GM18507 (cell line): ENCODE results near the gene MYBPC3.
"Not testable (repeated sequence)": the region's sequence is repeated elsewhere in the genome, so short reads cannot be mapped to it uniquely, and the experiment has no call there.

ENCODE experiments used
- DNase-seq: peaks from one replicate; pipeline ENCODE4 v3.0.0; 2011; ENCODE audit warnings: low read depth; ENCODE audit not compliant: insufficient read length; ENCODE audit errors: extremely low spot score
- FAIRE-seq: peaks from 2 replicates; lab custom pipeline; 2011; peaks lifted over from hg19 to GRCh38; lab: Jason Lieb, UNC

MYBPC3 gene

DNA sequence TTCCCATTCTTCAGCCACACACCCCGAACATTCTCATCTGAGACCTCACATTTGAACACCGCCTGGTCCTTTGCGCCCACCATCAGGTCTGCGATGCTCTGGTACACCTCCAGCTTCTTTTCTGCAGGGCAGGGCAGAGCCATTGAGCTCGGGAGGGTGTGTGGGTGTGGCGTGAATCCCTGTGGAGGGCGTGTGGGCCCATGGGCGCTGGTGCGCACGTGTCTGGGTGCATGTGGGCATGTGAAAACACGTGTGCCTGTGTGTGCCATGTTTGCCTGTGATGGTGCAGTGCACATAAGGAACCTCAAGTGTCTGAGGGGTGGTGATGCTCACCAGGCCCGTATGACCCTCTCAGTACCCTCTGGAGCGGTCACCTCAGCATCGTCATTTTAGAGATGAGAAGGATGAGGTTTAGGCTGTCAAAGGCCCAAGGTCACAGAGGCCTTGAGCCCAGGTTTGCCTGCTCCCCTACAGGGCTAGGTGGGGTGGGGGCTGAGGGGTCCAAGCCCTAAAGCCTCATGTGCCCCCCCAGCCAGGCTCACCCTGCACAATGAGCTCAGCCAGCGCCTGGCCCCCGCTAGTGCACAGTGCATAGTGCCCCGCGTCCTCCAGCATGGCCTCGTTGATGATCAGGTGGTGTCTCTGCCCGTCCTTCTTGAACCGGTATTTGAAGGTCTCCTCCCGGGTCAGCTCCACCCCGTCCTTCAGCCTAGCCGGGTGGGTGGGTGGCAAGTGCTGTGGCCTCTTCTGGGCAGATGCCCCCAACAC is 10.3 kb downstream of the MYBPC3 start:
- DNase-seq, result no peak
- no peak for FAIRE-seq

DNA sequence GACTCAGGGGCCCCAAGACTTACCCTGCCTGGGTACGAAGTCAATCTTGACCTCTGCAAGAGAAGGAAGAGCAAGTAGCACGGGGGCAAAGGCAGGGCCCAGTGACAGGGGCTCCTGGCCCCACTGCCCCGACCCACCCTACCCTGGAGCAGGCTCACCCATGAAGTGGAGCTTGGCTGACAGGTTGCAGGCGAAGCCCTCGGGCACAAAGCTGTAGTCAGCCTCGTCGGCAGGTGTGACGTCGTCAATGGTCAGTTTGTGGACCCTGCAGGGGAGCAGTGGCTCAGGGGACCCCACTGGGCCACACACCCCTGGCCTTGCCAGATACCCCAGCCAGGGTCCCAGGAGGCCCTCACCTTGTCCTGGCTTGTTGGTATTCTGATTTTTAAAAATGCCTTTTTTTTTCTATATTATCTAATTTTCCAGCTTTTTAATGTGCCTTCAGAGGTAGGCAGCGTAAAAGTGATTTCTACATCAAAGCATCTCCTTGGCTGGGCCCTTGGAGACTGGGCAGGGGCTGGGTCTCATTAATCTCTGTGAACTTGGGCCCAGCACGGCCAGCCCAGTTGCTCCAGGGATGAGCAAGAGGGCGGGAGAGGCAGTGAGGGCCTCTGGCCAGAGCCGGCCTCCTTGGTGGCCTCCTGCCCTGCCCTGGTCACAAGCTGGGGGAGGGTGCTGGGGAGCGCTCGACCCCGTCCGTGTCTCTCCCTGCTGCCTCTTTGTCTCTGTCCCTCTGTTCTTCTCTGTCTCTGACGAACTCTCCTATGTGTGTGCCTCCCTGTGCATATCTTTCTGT is 11.3 kb downstream of the MYBPC3 start:
- FAIRE-seq (no peak), DNase-seq (no peak)

DNA sequence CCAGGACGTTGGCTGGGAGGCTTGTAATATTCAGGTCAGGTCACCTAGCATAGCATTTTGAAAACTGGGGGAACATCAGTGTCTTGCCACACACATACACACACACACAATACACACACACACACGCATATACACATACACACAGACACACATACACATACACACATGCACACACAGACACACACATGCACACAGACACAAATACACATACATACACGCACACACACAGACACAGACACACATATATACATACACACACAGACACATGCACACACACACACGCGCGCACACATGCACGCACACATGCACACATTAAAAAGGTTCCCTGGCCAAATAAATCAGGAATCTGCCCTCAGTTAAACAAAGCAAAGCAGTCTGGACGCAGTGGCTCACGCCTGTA is 12.5 kb downstream of the MYBPC3 start:
- DNase-seq (no peak), FAIRE-seq (no peak)

DNA sequence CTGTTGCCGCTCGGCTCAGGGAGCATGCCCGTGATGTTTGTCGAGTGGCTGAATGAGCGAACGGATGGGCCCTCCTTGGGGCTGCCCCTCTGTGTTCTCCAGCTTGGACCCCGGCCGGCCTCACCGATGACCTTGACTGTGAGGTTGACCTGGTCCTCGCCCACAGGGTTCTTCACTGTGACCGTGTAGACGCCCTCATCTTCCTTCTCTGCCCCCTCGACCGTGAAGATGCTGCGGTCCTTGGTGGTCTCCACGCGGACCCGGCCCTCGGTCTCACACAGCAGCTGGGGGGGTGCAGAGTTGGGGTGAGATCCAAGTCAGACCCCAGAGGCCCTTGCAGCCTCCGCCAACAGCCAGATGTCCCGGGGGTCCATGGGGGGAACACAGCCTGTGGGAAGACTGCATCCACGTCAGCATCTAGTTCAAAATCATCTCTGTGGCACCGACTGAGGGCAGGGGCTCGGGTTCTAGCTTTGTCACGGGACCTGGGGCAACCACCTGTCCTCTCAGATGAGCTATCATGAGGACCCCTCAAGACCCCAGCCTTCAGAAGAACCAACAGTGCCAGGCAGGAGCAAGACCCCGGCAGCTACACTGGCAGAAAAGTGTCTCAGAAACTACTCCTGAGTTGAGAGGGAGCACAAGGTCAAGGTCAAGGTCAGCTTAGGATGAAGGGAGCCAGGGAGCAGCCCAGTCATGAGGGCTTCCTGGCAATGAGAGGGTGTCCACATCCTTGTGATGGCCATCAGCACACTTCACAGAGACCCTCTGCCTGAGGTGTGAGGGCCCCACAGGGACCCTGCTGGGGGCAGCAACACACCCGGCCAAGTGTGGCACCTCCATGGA is 13.9 kb downstream of the MYBPC3 start:
- FAIRE-seq, result no peak

DNA sequence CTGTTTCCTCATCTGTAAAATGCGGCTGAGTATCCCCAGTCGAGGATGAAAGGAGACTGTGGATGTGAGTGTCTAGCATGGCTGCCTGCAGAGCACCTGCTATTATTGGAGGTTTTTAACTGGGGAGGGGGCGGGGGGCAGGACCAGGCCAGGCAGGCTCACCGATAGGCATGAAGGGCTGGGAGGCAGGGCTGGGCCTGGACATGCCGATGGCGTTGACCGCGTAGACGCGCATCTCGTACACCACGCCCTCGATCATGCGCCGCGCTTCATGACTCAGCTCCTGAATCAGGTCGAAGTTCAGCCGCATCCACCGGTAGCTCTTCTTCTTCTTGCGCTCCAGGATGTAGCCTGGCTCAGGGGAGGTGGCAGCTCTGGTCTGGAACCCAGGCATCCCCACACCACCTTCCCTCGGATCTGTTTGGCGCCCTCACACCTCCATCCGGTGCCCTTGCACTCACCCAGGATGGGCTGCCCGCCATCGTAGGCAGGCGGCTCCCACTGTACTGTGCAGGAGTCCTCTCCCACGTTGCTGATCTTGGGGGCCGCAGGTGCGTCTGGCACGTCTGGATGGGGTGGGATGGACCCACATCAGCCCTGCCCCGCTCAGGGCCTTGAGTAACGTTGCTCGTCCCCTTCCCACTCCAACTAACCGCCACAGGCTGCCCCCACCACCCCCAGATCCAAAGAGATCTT is 15.1 kb downstream of the MYBPC3 start:
- no peak for FAIRE-seq

More for the DNA sequence above, 13.9 kb downstream of the MYBPC3 start:
- no peak for DNase-seq

DNA sequence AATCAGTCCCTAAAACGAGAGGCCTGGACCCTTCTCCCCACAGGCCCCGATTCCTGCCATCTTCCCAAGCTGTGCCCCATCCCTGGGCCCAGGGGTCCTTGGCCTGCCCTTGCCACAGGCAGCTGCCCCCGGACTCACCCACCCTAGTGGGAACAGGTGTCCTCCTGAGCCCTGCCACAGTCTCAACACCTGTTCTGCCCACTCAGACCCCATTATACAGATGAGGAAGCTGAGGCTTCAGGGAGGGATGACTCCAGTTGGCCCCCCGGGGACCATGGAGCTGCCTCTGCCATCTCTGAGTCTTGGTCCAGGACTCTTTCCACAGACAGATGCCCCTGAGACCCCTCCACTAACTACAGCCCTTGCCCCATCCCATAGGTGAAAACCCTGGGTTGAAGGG is 15.9 kb downstream of the MYBPC3 start:
- no peak for DNase-seq
- FAIRE-seq, result no peak

More for the DNA sequence above, 15.1 kb downstream of the MYBPC3 start:
- no peak for DNase-seq

DNA sequence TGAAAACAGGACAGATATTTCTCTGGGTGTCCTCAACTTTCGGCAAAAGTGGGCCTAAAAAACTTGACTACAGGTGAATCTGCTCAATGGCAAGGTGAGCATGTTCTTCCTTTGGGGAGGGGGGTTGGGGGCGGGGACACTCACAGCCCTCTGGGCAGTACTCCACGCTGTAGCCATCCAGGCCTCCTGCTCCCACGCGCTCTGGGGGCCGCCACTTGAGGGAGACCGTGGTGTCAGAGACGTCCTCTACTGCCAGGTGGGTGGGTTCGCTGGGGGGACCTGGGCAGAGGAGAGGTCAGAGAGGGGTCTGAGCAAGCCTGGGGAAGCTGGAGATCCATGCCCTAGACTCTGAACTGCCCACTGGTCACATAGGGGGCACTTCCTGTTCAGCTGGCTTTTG is 16.8 kb downstream of the MYBPC3 start:
- FAIRE-seq (no peak), DNase-seq (no peak)

DNA sequence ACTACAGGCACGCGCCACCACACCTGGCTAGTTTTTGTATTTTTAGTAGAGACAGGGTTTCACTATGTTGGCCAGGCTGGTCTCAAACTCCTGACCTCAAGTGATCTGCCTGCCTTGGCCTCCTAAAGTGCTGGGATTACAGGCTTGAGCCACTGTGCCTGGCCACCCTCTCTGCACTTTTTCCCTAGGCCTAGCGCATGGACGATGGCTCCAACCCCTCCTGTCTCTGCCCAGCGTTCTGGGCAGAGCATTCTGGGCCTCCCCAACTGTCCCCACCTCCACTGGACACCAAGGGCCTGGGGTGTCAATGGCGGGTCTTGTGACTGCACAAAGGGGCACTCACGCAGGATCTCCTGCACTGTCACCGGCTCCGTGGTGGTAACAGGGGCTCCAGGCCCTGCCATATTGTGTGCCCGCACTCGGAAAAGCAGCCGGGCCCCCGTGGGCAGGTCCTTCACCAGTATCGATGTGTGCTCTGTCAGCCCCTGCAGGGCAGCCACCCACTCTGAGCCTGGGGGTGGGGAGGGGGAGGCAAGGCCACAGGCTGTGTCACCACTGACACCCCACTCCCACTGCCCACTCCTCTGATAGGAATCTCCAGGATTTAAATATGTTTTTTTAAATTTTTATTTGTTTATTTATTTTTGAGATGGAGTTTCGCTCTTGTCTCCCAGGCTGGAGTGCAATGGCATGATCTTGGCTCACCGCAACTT is 17.6 kb downstream of the MYBPC3 start:
- DNase-seq, FAIRE-seq: not testable (repeated sequence)

DNA sequence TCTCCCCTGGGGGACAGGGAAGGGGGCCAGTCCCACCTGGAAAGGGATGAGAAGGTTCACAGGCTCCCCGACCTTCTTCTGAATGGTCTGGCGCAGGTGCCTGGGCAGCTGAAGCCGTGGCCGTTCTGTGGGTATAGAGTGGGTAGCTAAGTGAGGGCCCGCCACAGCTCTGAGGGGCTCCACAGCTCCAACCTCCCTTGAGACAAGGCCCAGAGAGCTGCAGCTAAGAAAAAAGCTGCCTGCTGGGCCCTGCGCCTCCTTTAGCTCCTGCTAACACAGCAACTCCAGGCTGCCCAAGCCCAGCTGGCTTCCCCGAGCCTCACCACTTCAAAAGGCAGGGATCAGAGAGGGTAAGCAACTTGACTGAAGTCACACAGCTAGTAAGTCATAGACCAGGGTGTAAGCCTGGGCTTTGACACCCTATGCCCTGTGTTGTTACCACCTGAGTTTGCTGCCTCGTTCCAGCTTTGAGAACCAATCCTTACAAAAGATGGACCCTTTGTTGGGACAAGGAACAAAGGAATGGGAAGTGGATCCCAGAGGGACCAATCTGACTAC is 18.5 kb downstream of the MYBPC3 start:
- FAIRE-seq, result no peak

DNA sequence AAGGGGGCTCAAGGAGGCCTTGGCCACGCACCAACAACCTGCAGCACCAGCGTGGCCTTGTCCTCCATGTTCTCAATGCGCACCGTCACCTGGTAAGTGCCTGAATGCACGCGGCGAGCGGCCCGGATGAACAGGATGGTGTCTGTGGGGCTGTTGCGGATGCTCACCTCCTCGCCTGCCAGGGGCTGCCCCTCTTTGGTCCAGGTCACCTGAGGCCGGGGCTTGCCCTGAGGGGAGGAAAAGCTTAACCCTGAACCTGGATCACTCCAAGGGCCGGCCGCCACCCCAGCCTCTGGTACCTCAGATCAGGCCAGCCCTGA is 19.0 kb downstream of the MYBPC3 start:
- FAIRE-seq, result no peak
- DNase-seq, result no peak

More for the DNA sequence above, 18.5 kb downstream of the MYBPC3 start:
- DNase-seq, result no peak

DNA sequence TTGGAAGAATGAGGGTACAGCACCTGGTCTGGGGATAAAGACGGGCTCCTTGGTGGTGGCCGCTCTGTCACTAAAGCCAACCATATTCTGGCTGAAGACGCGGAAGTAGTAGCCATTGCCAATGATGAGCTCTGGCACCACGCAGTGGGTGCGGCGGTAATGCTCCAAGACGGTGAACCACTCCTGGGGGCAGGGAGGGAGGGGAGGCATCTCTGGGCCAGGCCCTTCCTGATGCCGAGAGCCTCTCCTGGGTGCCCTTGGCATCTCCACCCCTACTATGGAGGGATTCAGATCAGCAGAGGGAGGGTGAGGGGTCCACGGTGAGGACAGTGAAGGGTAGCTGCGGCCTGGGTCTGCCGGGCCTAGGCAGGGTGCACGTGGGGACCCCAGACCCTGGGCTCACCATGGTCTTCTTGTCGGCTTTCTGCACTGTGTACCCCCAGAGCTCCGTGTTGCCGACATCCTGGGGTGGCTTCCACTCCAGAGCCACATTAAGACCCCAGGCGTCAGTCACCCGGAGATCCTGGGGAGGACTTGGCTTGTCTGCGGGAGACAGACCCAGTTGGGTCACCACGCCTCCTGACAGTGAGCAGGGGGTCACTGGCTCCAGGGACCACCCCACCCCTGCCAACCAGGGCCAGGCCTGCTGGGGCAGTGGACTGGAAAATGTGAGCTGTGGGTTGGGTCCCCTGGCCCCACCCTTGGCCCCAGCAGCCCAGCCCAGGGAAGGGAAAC is 19.5 kb downstream of the MYBPC3 start:
- DNase-seq (no peak), FAIRE-seq (no peak)

DNA sequence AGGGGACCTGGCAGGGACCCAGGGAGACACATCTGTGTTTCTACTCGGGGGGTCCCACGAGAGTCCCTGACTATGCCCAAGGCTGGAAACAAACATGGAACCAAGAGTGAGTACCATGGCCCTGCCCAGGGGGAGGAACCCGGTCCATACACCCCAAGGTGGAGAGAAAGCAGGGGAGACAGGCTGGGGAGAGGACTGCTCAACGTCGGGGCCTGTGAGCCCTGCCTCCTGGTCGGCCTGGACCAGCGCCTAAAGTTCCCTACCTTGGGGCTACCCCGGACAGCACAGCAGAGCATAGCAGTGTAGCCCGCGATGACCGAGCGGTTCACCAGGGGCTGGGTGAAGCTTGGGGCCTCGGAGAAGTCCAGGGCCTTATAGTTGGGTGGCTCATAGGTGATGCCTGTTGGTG is 20.2 kb downstream of the MYBPC3 start:
- DNase-seq (no peak), FAIRE-seq (no peak)

DNA sequence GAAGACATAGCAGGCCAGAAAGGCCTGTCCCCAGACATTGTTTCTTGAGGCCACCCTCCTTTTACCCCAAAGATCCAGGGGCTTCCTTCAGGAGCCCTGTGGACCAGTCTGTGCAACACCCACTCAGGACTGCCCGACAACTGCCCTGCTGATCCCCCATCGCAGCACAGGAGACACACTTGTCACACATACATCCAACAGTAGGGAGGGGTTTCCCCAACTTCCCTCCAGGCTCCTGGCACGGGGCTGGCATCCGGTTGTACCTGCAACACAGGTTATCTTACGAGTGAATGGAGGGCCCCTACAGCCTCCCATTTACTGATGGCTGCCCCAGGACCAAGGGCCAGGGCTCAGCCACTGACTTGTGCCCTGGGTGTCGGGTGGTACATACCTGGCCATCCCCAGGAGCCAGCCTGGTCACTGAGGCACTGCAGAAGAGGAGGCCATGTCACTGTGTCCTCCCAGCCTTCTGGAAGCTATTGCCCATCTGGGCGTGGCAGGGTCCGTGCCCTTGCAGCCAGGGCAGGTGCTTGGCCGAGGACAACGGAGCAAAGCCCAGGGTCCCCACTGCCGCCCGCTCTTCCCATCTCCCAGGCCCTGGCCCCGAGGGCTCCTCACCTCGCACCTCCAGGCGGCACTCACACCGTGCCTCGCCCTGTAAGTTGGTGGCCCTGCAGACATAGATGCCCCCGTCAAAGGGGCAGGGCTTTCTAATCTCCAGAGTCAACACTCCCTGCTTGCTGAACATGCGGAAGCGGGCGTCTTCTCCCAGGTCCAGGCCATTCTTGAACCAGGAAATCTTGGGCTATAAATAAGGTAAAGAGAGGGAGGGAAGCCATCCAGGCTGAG is 20.8 kb downstream of the MYBPC3 start:
- FAIRE-seq (no peak), DNase-seq (no peak)

DNA sequence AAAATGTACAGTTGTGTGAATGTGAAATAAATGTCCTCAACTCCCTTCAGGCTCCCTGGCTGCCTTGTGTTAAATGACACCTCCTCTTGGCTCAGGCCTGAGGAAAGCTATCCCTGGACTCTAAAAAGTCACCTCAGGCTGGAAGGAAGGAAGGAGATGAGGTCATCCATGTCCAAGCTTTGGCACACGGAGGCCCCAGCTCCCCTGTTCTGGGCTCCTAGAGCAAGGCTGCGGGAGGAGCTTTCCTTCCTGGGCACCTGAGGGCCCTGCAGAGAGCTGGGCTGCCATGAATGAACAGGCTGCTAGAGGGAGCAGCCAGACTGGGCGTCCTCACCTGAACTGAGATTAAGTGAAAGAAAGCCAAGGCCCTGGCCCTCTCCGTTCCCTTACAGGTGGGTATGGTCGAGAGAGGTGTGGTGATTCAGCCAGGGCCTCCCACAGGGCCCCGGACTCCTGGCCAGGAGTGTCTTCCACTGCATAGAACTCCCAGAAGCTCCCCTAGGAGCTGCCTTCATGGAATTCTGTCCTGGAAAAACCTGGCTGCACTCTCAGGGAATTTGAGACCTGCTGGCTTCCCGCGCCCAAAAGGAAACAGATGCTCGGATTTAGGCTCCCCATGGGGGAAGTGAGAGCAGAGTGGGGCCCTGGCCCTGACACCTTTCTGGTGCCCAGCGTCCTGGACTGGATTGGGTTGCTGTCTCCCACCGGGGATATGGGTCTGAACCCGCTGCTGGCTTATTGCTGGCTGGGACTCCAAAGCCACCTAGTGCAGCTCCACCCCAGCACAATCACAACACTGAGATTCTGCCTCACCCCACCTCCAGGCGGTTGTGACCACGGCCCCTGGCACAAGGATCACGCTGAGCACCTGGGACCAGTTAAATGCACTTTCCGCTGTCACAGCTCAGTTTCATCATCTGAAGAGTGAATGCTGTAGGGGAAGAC is 22.2 kb downstream of the MYBPC3 start:
- FAIRE-seq (no peak), DNase-seq (no peak)

DNA sequence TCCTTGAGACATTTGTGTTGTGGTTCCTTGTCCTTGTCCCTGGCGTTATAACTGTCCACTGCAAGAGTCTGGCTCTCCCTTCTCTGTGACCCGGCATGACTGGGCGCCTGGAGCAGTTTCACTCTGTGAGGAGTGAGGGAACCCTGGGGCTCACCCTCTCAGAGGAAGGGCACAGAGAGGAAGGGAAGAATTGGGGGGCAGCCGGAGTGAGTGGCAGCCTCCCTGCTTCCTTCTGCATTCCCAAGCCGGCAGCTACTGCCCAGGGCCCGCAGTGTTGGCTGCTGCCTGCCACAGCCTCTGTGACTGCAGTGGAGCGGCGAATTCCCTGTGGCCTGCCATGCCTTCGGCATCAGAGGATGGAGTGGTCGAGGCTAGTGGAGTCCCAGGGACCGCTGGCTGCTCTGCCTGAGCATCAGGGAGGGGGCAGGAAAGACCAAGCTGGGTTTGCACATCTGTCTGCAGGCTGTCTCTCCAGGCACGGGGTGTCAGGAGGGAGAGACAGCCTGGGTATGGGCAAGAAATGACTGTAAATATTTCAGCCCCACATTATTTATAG is 23.0 kb downstream of the MYBPC3 start:
- no peak for FAIRE-seq
- no peak for DNase-seq
